IPS DF 6.9 (cell line): ENCODE measurements around the gene FSTL3.
"Not testable (repeated sequence)": the region's sequence is repeated elsewhere in the genome, so short reads cannot be mapped to it uniquely, and the experiment has no call there.

Source experiments
- DNase-seq: peaks from one replicate; pipeline ENCODE4 v3.0.0-alpha.2; 2013; ENCODE audit warnings: low read depth, low spot score
- H3K27ac ChIP-seq: one replicate; pipeline ENCODE4 v1.5.1; 2013; ENCODE audit warnings: low read length, control low read depth
- H3K27me3 ChIP-seq: 2 replicates; pipeline ENCODE4 v1.6.1; 2013; ENCODE audit warnings: mild to moderate bottlenecking, low read length; ENCODE audit not compliant: control insufficient read depth, insufficient read depth
- H3K36me3 ChIP-seq: 2 replicates; pipeline ENCODE4 v1.6.1; 2013; ENCODE audit warnings: low read length; ENCODE audit not compliant: control insufficient read depth, insufficient read depth
- H3K4me1 ChIP-seq: 2 replicates; pipeline ENCODE4 v1.6.1; 2013; ENCODE audit warnings: low read length; ENCODE audit not compliant: control insufficient read depth, insufficient read depth
- H3K4me3 ChIP-seq: 2 replicates; pipeline ENCODE4 v1.5.1; 2013; ENCODE audit warnings: mild to moderate bottlenecking, low read length
- H3K9me3 ChIP-seq: 2 replicates; pipeline ENCODE4 v1.6.1; 2013; ENCODE audit warnings: low read length, inconsistent platforms; ENCODE audit not compliant: control insufficient read depth, insufficient read depth
- WGBS: extraction: QIAGEN DNeasy Blood & Tissue Kit; methylation state at CpG from one replicate; pipeline ENCODE4 v1.1.7; 2013; ENCODE audit warnings: mixed read lengths, missing lambda C conversion rate; ENCODE audit not compliant: insufficient read length, insufficient coverage; 5-methylcytosine and 5-hydroxymethylcytosine counted together

Gene FSTL3

DNA sequence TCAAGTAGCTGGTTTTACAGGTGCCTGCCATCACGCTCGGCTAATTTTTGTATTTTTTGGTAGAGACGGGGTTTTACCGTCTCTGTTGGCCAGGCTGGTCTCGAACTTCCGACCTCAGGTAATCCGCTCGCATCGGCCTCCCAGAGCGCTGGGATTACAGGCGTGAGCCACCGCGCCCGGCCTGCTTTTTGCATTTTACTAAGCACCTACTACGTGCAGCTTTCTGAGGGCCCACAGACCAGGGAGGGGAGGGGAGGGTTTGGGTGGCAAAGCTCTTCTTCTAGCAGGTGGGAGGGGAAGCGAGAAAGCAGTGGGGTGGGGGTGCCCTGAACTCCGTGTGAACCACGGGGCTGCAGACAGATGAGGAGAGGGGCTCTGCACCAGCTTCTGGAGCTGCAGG is 47.5 kb downstream of the FSTL3 start:
- no peak for DNase-seq
- WGBS, result no CpG with 5 or more reads among the region's 18 CpGs
- Histone ChIP-seq H3K4me3 (no peak overlapping the region), H3K36me3 (no peaks in the 10 kb centered on the region; the same call in 1 of the 2 replicates), H3K4me1 (peaks cover 4% of the 10 kb centered on the region; the same call in 1 of the 2 replicates), H3K27me3 (no peaks in the 10 kb centered on the region), H3K27ac (no peak overlapping the region), H3K9me3 (no peaks in the 10 kb centered on the region)

DNA sequence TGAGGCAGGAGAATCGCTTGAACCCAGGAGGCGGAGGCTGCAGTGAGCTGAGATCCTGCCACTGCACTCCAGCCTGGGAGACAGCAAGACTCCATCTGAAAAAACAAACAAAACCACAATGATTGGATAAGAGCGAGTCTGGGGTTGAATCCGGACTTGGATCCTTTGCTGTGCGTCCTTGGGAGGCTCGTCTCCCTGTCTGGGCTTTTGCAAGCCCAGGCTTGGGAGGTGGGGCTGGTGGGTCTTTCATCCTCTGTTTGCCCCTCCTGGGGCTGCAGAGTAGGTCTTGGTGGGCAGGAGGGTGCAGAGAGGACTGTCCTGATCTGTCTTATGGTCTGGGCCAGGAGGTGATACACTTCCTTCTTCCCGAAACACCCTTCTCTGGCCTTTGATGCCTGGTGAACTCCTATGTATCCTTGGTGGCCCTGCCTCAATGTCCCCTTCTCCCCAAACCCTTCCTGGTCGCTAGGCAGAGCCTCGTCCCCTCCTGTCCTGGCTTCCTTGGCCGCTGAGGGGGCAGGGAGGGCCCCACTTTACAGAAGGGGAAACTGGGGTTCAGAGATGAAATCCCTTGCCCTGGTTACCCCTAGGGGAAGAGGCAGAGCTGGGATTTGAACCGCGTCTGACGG is 49.4 kb downstream of the FSTL3 start:
- no peak for DNase-seq
- no peak overlapping the region for H3K27ac ChIP-seq
- no peaks in the 10 kb centered on the region for H3K27me3 ChIP-seq
- H3K9me3 ChIP-seq, result no peaks in the 10 kb centered on the region
- H3K4me1 ChIP-seq, result peaks cover 2% of the 10 kb centered on the region; the same call in 1 of the 2 replicates
- whole genome bisulfite sequencing, result no CpG with 5 or more reads among the region's 13 CpGs
- no peaks in the 10 kb centered on the region for H3K36me3 ChIP-seq
- H3K4me3 ChIP-seq, result no peak overlapping the region

DNA sequence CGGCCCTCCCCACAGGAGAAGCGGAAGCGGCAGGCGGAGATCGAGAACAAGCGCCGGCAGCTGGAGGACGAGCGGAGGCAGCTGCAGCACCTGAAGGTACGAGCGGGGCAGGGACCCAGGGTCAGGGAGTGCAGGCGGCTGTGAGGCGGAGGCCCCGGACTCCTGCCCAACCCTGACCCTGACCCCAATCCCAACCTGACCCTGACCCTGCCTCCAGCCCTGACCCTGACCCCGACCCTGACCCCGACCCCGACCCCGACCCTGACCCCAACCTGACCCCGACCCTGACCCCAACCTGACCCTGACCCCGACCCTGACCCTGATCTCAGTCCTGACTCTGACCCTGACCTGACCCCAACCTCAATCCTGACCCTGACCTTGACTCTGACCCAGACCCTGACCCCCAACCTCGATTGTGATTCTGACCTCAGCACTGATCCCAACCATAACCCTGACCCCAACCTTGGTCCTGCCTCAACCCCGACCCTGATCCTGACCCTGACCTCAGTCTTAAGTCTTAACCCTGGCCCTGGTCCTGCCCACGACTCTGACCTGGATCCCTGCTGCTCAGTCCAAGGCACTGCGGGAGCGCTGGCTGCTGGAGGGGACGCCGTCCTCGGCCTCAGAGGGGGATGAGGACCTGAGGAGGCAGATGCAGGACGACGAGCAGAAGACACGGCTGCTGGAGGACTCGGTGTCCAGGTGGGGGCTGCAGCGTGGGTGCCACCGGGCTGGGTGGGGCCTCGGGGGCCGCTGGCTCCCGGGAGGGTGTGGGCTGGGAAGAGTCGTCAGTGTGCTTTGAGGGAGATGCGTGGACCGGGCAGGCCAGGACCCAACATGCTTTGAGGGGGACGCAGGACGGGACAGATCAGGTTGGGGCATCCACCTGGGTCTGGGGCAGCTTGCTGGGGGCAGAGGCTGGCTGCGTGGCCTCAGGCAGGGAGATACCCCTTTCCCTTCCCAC is 51.1 kb downstream of the FSTL3 start:
- Histone ChIP-seq H3K9me3 (no peaks in the 10 kb centered on the region), H3K4me1 (peaks cover 2% of the 10 kb centered on the region; the same call in 1 of the 2 replicates), H3K36me3 (no peaks in the 10 kb centered on the region), H3K4me3 (no peak overlapping the region), H3K27me3 (no peaks in the 10 kb centered on the region), H3K27ac (no peak overlapping the region)
- DNase-seq, result no peak
- no CpG with 5 or more reads among the region's 43 CpGs for WGBS

DNA sequence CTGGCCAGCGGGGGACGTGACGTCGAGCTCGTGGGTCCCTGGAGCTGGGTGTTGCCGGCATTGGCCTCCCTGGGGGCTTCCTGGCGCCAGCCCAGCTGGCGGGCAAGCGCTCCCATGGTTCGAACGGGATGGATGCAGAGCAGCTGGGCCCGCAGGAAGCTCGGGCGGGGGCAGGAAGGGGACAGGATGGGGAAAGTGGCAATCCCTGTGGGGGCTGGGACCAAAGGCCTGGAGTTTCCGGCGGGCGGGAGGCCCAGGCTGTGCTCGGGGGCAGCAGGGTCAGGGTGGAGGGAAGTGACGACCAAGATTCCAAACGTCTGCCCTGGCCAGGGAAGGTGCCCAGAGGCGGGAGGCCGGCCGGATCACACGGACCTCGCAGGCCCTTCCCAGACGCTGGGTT is 51.8 kb downstream of the FSTL3 start:
- peaks cover 2% of the 10 kb centered on the region; the same call in 1 of the 2 replicates for H3K4me1 ChIP-seq
- H3K9me3 ChIP-seq, result no peaks in the 10 kb centered on the region
- WGBS, result no CpG with 5 or more reads among the region's 26 CpGs
- no peaks in the 10 kb centered on the region for H3K27me3 ChIP-seq
- no peak overlapping the region for H3K27ac ChIP-seq
- no peaks in the 10 kb centered on the region for H3K36me3 ChIP-seq
- no peak for DNase-seq
- no peak overlapping the region for H3K4me3 ChIP-seq

DNA sequence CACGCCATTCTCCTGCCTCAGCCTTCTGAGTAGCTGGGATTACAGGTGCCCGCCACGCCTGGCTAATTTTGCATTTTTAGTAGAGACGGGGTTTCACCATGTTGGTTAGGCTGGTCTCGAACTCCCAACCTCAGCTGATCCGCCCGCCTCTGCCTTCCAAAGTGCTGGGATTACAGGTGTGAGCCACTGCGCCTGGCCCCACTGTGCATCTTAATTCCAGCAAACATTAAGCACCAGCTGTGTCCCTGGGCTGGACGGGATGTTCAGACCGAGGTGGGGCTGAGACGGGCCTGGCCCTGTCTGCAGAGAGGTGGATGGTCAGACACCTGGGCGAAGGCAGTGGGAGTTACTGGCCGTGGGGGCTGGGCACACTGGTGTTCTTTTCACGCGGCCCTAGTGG is 53.4 kb downstream of the FSTL3 start:
- H3K36me3 ChIP-seq, H3K27ac ChIP-seq, DNase-seq, H3K9me3 ChIP-seq, H3K27me3 ChIP-seq, H3K4me3 ChIP-seq, H3K4me1 ChIP-seq: not testable (repeated sequence)
- WGBS, result no CpG with 5 or more reads among the region's 15 CpGs

DNA sequence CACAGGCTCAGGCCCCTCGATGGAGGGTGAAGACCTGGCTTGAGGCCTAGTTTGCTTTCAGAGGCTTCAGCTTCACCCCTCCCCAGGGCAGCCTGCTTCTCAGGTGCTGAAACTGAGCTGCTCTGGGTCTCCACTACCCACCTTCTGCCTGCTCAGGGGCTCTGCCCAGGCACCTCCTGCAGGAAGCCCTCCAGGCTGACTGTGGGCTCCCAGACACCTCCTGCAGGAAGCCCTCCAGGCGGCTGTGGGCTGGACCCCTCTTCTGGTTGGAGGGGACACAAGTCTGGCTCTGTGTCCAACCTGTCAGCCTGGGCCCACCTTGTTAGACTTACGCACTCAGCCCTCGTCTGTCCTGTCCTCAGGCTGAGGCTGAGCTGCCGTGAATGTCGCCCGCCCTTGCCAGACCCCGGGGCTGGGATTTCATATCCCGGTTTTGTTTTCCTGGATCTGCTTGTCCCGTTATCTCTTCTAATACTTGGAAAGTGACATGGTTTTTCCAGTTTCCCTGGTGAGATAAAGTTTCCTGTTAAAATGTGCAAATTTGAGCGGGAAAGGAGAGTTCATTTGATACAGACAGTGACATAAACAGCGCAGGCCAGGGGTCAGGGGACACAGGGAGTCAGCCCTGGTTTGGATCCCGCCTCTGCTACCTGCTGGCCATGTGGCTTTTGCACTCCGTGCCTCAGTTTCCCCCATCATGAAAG is 53.9 kb downstream of the FSTL3 start:
- Histone ChIP-seq H3K4me1 (peaks cover 2% of the 10 kb centered on the region; the same call in 1 of the 2 replicates), H3K27ac (no peak overlapping the region)
- no peak for DNase-seq

DNA sequence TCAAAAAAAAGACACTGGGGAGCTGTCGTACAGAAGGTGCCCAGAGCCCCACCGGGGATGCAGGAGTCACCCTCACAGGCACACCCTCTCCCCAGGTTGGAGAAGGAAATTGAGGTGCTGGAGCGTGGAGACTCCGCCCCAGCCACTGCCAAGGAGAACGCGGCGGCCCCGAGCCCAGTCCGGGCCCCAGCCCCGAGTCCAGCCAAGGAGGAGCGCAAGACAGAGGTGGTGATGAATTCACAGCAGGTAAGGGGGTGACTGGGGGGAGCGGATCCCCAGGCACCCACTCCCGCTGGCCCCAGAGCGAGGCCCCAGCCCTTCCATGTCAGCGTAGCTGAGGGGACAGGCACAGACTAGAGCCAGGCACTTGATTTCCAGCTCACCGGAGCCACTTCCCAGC is 54.8 kb downstream of the FSTL3 start:
- DNase-seq, result no peak
- WGBS, result no CpG with 5 or more reads among the region's 16 CpGs

More for the DNA sequence above, 53.9 kb downstream of the FSTL3 start:
- Histone ChIP-seq H3K9me3 (no peaks in the 10 kb centered on the region), H3K4me3 (no peak overlapping the region), H3K27me3 (no peaks in the 10 kb centered on the region), H3K36me3 (no peaks in the 10 kb centered on the region)
- no CpG with 5 or more reads among the region's 14 CpGs for whole genome bisulfite sequencing

DNA sequence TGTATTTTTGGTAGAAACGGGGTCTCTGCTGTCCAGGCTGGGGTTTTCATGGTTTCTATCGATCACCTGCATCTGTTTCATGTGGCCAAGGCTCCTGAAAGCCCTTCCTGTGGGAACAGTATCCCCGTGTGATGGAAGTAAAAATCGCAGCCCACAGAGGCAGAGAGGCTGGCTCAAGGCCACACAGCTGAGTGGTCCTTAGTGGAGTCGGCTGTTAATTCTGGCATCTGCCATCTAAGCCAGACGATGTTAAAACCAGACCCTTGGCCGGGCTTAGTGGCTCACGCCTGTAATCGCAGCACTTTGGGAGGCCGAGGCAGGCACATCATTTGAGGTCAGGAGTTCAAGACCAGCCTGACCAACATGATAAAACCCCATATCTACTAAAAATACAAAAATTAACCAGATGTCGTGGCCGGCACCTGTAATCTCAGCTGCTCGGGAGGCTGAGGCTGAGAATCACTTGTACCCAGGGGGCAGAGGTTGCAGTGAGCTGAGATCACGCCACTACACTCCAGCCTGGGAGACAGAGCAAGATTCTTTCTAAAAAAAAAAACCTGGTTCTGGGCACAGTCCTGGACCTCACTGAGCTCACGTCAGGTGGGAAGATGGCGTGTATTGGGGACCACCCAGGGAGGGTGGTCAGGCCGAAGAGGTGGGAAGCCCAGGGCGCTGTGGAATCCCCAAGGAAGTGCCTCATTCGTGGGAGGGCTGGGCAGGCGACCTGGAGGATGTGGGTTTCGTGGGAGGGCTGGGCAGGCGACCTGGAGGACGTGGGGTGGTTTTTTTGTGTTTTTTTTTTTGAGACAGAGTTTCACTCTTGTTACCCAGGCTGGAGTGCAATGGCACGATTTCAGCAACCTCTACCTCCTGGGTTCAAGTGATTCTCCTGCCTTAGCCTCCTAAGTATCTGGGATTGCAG is 56.2 kb downstream of the FSTL3 start:
- Histone ChIP-seq H3K9me3 (no peaks in the 10 kb centered on the region), H3K27me3 (no peaks in the 10 kb centered on the region), H3K36me3 (no peaks in the 10 kb centered on the region), H3K27ac (no peak overlapping the region), H3K4me1 (peaks cover 2% of the 10 kb centered on the region; the same call in 1 of the 2 replicates), H3K4me3 (no peak overlapping the region)
- no CpG with 5 or more reads among the region's 24 CpGs for WGBS
- DNase-seq, result no peak

More for the DNA sequence above, 54.8 kb downstream of the FSTL3 start:
- no peaks in the 10 kb centered on the region for H3K36me3 ChIP-seq
- no peaks in the 10 kb centered on the region for H3K27me3 ChIP-seq
- no peak overlapping the region for H3K4me3 ChIP-seq
- H3K9me3 ChIP-seq, result no peaks in the 10 kb centered on the region
- H3K27ac ChIP-seq, result no peak overlapping the region
- H3K4me1 ChIP-seq, result peaks cover 2% of the 10 kb centered on the region; the same call in 1 of the 2 replicates
